IMR-90 (cell line): ENCODE results near the gene POC1B. TPM values are rescaled to one million over a fixed set of nuclear protein-coding genes. Genes with fewer than 3 reads are reported as not detected.

Source experiments
- ATAC-seq: fragments of 200-7000 bp; cut with Tn5 transposase; 2 replicates; pipeline ENCODE4 v1.9.1; 2020; ENCODE audit warnings: low read depth, mild to moderate bottlenecking, moderate library complexity
- BruUV-seq: library from RNA; stranded (reverse); fragments of 400-500 nt; replicated peaks from 2 replicates; lab custom pipeline; 2021; lab: Mats Ljungman, UMichigan
- CTCF ChIA-PET: fragments of 300-600 bp; formaldehyde crosslinking; extraction: SDS; loops from one replicate; lab custom pipeline; 2021; ENCODE audit warnings: antibody characterized with exemption; lab: Yijun Ruan, JAX
- POLR2A ChIA-PET: fragments of 300-600 bp; sonication (Branson Sonifier 250); formaldehyde crosslinking; loops from one replicate; lab custom pipeline; 2022; ENCODE audit warnings: antibody characterized with exemption; ENCODE audit not compliant: unreplicated experiment; lab: Charles Lee
- DNase-seq: peaks from one replicate; pipeline ENCODE4 v3.0.0; 2013
- H2AFZ ChIP-seq: replicated peaks from 2 replicates; pipeline ENCODE3; 2013; ENCODE audit warnings: low read length, mild to moderate bottlenecking; ENCODE audit not compliant: poor library complexity
- H2AK5ac ChIP-seq: 2 replicates; pipeline ENCODE4 v1.6.1; 2013; ENCODE audit warnings: low read depth, low read length, inconsistent platforms
- H2AK9ac ChIP-seq: replicated peaks from 2 replicates; pipeline ENCODE3; 2013; ENCODE audit warnings: mild to moderate bottlenecking, low read depth, low read length, moderate library complexity; ENCODE audit not compliant: poor library complexity
- H2BK120ac ChIP-seq: 2 replicates; pipeline ENCODE4 v1.6.1; 2013; ENCODE audit warnings: low read depth, low read length, inconsistent platforms
- H2BK15ac ChIP-seq: 3 replicates; pipeline ENCODE4 v1.6.1; 2013; ENCODE audit warnings: low read depth, low read length, inconsistent platforms
- H2BK20ac ChIP-seq: 2 replicates; pipeline ENCODE4 v1.6.1; 2013; ENCODE audit warnings: low read depth, mild to moderate bottlenecking, inconsistent platforms, low read length, moderate library complexity
- H2BK5ac ChIP-seq: 2 replicates; pipeline ENCODE4 v1.6.1; 2013; ENCODE audit warnings: mild to moderate bottlenecking, low read depth, low read length, inconsistent platforms; ENCODE audit not compliant: poor library complexity, severe bottlenecking
- H3K14ac ChIP-seq: replicated peaks from 2 replicates; pipeline ENCODE4 v1.6.1; 2013; ENCODE audit warnings: low read depth, low read length, inconsistent platforms
- H3K18ac ChIP-seq: 2 replicates; pipeline ENCODE4 v1.6.1; 2013; ENCODE audit warnings: low read depth, low read length, control low read depth
- H3K23ac ChIP-seq: 2 replicates; pipeline ENCODE4 v1.6.1; 2013; ENCODE audit warnings: low read depth, low read length, inconsistent platforms
- H3K27ac ChIP-seq: 2 replicates; pipeline ENCODE4 v1.5.1; 2013; ENCODE audit warnings: mild to moderate bottlenecking, control low read depth, low read length; ENCODE audit not compliant: insufficient read depth
- H3K27me3 ChIP-seq: 2 replicates; pipeline ENCODE4 v1.6.1; 2013; ENCODE audit warnings: low read length; ENCODE audit not compliant: control insufficient read depth, insufficient read depth
- H3K36me3 ChIP-seq: 2 replicates; pipeline ENCODE4 v1.6.1; 2013; ENCODE audit warnings: low read length, mixed read lengths; ENCODE audit not compliant: control insufficient read depth, insufficient read depth
- H3K4ac ChIP-seq: 2 replicates; pipeline ENCODE4 v1.6.1; 2013; ENCODE audit warnings: low read depth, low read length, inconsistent platforms
- H3K4me1 ChIP-seq: 2 replicates; pipeline ENCODE4 v1.6.1; 2013; ENCODE audit warnings: low read length, mixed read lengths; ENCODE audit not compliant: control insufficient read depth, insufficient read depth
- H3K4me2 ChIP-seq: 2 replicates; pipeline ENCODE4 v1.6.1; 2013; ENCODE audit warnings: low read depth, mild to moderate bottlenecking, control low read depth, low read length, moderate library complexity
- H3K4me3 ChIP-seq: 2 replicates; pipeline ENCODE4 v1.5.1; 2013; ENCODE audit warnings: low read depth, mild to moderate bottlenecking, control low read depth, low read length, moderate library complexity; ENCODE audit not compliant: insufficient read depth
- H3K56ac ChIP-seq: 2 replicates; pipeline ENCODE4 v1.6.1; 2013; ENCODE audit warnings: low read length, inconsistent platforms; ENCODE audit not compliant: insufficient read depth; ENCODE audit errors: extremely low read depth
- H3K79me1 ChIP-seq, 2 experiments: 2 replicates each; pipeline ENCODE4 v1.6.1; 2013; ENCODE audit warnings: low read length in 2 of 2, inconsistent platforms in 1 of 2, low read depth in 1 of 2
- H3K9ac ChIP-seq: 2 replicates; pipeline ENCODE4 v1.6.1; 2013; ENCODE audit warnings: low read depth, low read length, control low read depth
- H3K9me1 ChIP-seq: 2 replicates; pipeline ENCODE4 v1.6.1; 2013; ENCODE audit warnings: low read length, inconsistent platforms; ENCODE audit not compliant: insufficient read depth
- H3K9me3 ChIP-seq: 2 replicates; pipeline ENCODE4 v1.6.1; 2013; ENCODE audit warnings: low read length; ENCODE audit not compliant: control insufficient read depth, insufficient read depth
- H4K20me1 ChIP-seq: 2 replicates; pipeline ENCODE4 v1.6.1; 2013; ENCODE audit warnings: low read length, inconsistent platforms; ENCODE audit not compliant: insufficient read depth
- H4K5ac ChIP-seq: 2 replicates; pipeline ENCODE4 v1.6.1; 2013; ENCODE audit warnings: mild to moderate bottlenecking, low read depth, low read length, control low read depth
- H4K8ac ChIP-seq, 2 experiments: 2 replicates each; pipeline ENCODE4 v1.6.1; 2013; ENCODE audit warnings: low read depth in 2 of 2, low read length in 2 of 2, control low read depth in 1 of 2, inconsistent platforms in 1 of 2
- H4K91ac ChIP-seq: 2 replicates; pipeline ENCODE4 v1.6.1; 2013; ENCODE audit warnings: low read depth, low read length, inconsistent platforms; ENCODE audit not compliant: insufficient read depth
- BHLHE40 ChIP-seq: fragments of 150-350 bp; IDR thresholded peaks from 2 replicates; pipeline ENCODE4 v1.6.1; 2016; ENCODE audit warnings: mild to moderate bottlenecking, low read depth, low read length
- CEBPB ChIP-seq: IDR thresholded peaks from 2 replicates; pipeline ENCODE4 v1.6.1; 2012; ENCODE audit warnings: low read depth, low read length, improper control_type of control experiment
- CHD1 ChIP-seq: IDR thresholded peaks from 2 replicates; pipeline ENCODE4 v1.6.1; 2012; ENCODE audit warnings: low read depth, low read length, improper control_type of control experiment
- CTCF ChIP-seq: conservative IDR thresholded peaks from 2 replicates; pipeline ENCODE4 v1.5.1; 2012; ENCODE audit warnings: mild to moderate bottlenecking, low read depth, low read length, improper control_type of control experiment
- FOS ChIP-seq: fragments of 150-350 bp; IDR thresholded peaks from 2 replicates; pipeline ENCODE4 v1.6.1; 2016; ENCODE audit warnings: low read depth, low read length
- MAFK ChIP-seq: IDR thresholded peaks from 2 replicates; pipeline ENCODE4 v1.6.1; 2012; ENCODE audit warnings: low read depth, low read length, improper control_type of control experiment
- MAZ ChIP-seq: IDR thresholded peaks from 2 replicates; pipeline ENCODE4 v1.6.1; 2012; ENCODE audit warnings: low read depth, mild to moderate bottlenecking, low read length, improper control_type of control experiment, moderate library complexity, borderline replicate concordance
- MXI1 ChIP-seq: IDR thresholded peaks from 2 replicates; pipeline ENCODE4 v1.6.1; 2012; ENCODE audit warnings: low read depth, mild to moderate bottlenecking, low read length, moderate library complexity, borderline replicate concordance
- NFE2L2 ChIP-seq: fragments of 150-350 bp; IDR thresholded peaks from 2 replicates; pipeline ENCODE4 v1.6.1; 2016; ENCODE audit warnings: low read depth, mild to moderate bottlenecking, low read length
- POLR2A ChIP-seq: IDR thresholded peaks from 2 replicates; pipeline ENCODE4 v1.6.1; 2012; ENCODE audit warnings: mild to moderate bottlenecking, low read depth, low read length
- RAD21 ChIP-seq: IDR thresholded peaks from 2 replicates; pipeline ENCODE4 v1.6.1; 2012; ENCODE audit warnings: low read length, improper control_type of control experiment
- RCOR1 ChIP-seq: IDR thresholded peaks from 2 replicates; pipeline ENCODE4 v1.6.1; 2012; ENCODE audit warnings: mild to moderate bottlenecking, low read length, improper control_type of control experiment; ENCODE audit not compliant: insufficient replicate concordance
- RFX5 ChIP-seq: IDR thresholded peaks from 2 replicates; pipeline ENCODE4 v1.8.0; 2012; ENCODE audit warnings: low read depth, mild to moderate bottlenecking, low read length, moderate library complexity
- SMC3 ChIP-seq: fragments of 150-350 bp; IDR thresholded peaks from 2 replicates; pipeline ENCODE4 v1.6.1; 2016; ENCODE audit warnings: low read depth, mild to moderate bottlenecking, antibody characterized with exemption, low read length, moderate library complexity
- WGBS, 2 experiments: methylation state at CpG; one replicate each; pipeline versions ENCODE4 v1.1.5 to v1.1.7; 2013; ENCODE audit warnings: missing lambda C conversion rate in 2 of 2; ENCODE audit not compliant: insufficient read length in 1 of 2; ENCODE audit errors: extremely low coverage in 2 of 2; 5-methylcytosine and 5-hydroxymethylcytosine counted together
- dilution Hi-C: fragments of 300-500 bp; cut with HindIII; formaldehyde crosslinking; loops from one replicate; pipeline ENCODE4 v1.14.3; 2018; ENCODE audit warnings: low sequenced_read_pairs; ENCODE audit not compliant: unreplicated experiment
- in situ Hi-C: fragments of 300-500 bp; cut with MboI; formaldehyde crosslinking; loops from 3 replicates; pipeline ENCODE4 v1.14.3; 2019; ENCODE audit warnings: low sequenced_read_pairs, inconsistent platforms, mixed read lengths
- intact Hi-C: fragments of 100-400 bp; cut with micrococcal nuclease; formaldehyde crosslinking; loops from 2 replicates; pipeline ENCODE4 v1.10.0; 2022
- polyA plus RNA-seq, 3 experiments: library from polyadenylated mRNA; depleted of rRNA; stranded (reverse); fragments of >200 nt; gene quantifications; 2 replicates each; pipeline ENCODE4 v1.2.3, GENCODE V29; 2012; ENCODE audit warnings: low replicate concordance in 1 of 3
- total RNA-seq: library from RNA; depleted of rRNA; stranded (reverse); fragments of >200 nt; gene quantifications from 2 replicates; pipeline ENCODE4 v1.2.3, GENCODE V29; 2012
- TF ChIP-seq, protein P1 (sequence below): fragments of 150-350 bp; IDR thresholded peaks from 2 replicates; pipeline ENCODE4 v1.6.1; 2016; ENCODE audit warnings: low read depth, mild to moderate bottlenecking, low read length, moderate library complexity, borderline replicate concordance
- TF ChIP-seq, protein P2 (sequence below): fragments of 150-350 bp; IDR thresholded peaks from 2 replicates; pipeline ENCODE4 v1.6.1; 2017; ENCODE audit warnings: mild to moderate bottlenecking, antibody characterized with exemption, low read length, low read depth

Gene POC1B
- total and polyA plus RNA-seq, 2 of the 4 experiments (the other 2 are of a cell fraction) = 5.0 to 10.4 TPM

GRCh38 chr12:89395712-89396111 is 130.1 kb downstream of the POC1B start:
- no peak overlapping the region for H3K4ac ChIP-seq
- no peaks in the 10 kb centered on the region for H3K36me3 ChIP-seq
- H3K9me3 ChIP-seq = no peaks in the 10 kb centered on the region
- H2BK5ac ChIP-seq = no peak overlapping the region
- H4K8ac ChIP-seq = peak overlapping the region in 1 of 2 experiments; percentile 4; a peak in 1 of 4 replicates
- H3K4me2 ChIP-seq = no peak overlapping the region; the same call in 1 of the 2 replicates
- H2AK9ac ChIP-seq = no peak overlapping the region
- intact Hi-C loops (no loop called here), in situ Hi-C loops (no loop called here), dilution Hi-C loops (no loop called here)
- H3K18ac ChIP-seq = no peak overlapping the region
- H3K27ac ChIP-seq = no peak overlapping the region
- POLR2A ChIA-PET = no interaction called here
- no peak overlapping the region for H2BK120ac ChIP-seq
- no peak overlapping the region for H3K23ac ChIP-seq
- no peak overlapping the region for H4K91ac ChIP-seq
- no peak overlapping the region for H3K9ac ChIP-seq
- H4K5ac ChIP-seq = no peak overlapping the region
- no peak overlapping the region for H3K56ac ChIP-seq
- ATAC-seq (no peak), DNase-seq (no peak)
- no peak overlapping the region for H2BK15ac ChIP-seq
- WGBS, 2 experiments = 100% methylated on average over 1 of the region's 4 CpGs; no CpG with 5 or more reads in 1 of the 2 experiments
- H3K4me1 ChIP-seq = peaks cover 7% of the 10 kb centered on the region
- CTCF ChIA-PET = no interaction called here
- H3K4me3 ChIP-seq = no peak overlapping the region
- 0 out of 4 replicates have a peak, but pooled peaks cover 0 to 3% of the 10 kb centered on the region in 2 experiments for H3K79me1 ChIP-seq
- no peak overlapping the region for H2AFZ ChIP-seq
- no peaks in the 10 kb centered on the region for H4K20me1 ChIP-seq
- no peak overlapping the region for H2AK5ac ChIP-seq
- BruUV-seq = no TSS peak
- no peak overlapping the region for H2BK20ac ChIP-seq
- H3K9me1 ChIP-seq = peaks cover 9% of the 10 kb centered on the region
- no peak overlapping the region for H3K14ac ChIP-seq
- no peaks in the 10 kb centered on the region for H3K27me3 ChIP-seq
- no peak for TF ChIP-seq NFE2L2
- TF ChIP-seq RCOR1 = no peak
- no peak for TF ChIP-seq MXI1
- TF ChIP-seq, protein P1, sequence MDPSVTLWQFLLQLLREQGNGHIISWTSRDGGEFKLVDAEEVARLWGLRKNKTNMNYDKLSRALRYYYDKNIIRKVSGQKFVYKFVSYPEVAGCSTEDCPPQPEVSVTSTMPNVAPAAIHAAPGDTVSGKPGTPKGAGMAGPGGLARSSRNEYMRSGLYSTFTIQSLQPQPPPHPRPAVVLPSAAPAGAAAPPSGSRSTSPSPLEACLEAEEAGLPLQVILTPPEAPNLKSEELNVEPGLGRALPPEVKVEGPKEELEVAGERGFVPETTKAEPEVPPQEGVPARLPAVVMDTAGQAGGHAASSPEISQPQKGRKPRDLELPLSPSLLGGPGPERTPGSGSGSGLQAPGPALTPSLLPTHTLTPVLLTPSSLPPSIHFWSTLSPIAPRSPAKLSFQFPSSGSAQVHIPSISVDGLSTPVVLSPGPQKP = no peak
- no peak for TF ChIP-seq SMC3
- TF ChIP-seq BHLHE40 = no peak
- no peak for TF ChIP-seq CEBPB
- TF ChIP-seq RFX5 = no peak
- TF ChIP-seq MAFK = no peak
- TF ChIP-seq POLR2A = no peak
- no peak for TF ChIP-seq CHD1
- no peak for TF ChIP-seq MAZ
- no peak for TF ChIP-seq FOS
- no peak for TF ChIP-seq CTCF
- TF ChIP-seq, protein P2, sequence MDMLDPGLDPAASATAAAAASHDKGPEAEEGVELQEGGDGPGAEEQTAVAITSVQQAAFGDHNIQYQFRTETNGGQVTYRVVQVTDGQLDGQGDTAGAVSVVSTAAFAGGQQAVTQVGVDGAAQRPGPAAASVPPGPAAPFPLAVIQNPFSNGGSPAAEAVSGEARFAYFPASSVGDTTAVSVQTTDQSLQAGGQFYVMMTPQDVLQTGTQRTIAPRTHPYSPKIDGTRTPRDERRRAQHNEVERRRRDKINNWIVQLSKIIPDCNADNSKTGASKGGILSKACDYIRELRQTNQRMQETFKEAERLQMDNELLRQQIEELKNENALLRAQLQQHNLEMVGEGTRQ = no peak
- no peak for TF ChIP-seq RAD21
